Vagina (tissue), 2 donors: ENCODE results near the gene RBM3. TPM values are rescaled to one million over a fixed set of nuclear protein-coding genes. Genes with fewer than 3 reads are reported as not detected.

ENCODE experiments used
- DNase-seq, 2 donors: peaks; one replicate each; pipeline ENCODE4 v3.0.0-alpha.2; 2017; ENCODE audit errors: extremely low spot score in 2 of 2
- H3K27ac ChIP-seq: fragments of 200-600 bp; sonication (generic); one replicate; pipeline ENCODE4 v1.5.1; 2019
- H3K27me3 ChIP-seq: fragments of 200-600 bp; sonication (generic); one replicate; pipeline ENCODE4 v1.5.1; 2019
- H3K36me3 ChIP-seq, 2 donors: fragments of 200-600 bp; sonication (generic); one replicate each; pipeline ENCODE4 v1.5.1; 2017 to 2019
- H3K4me1 ChIP-seq: fragments of 200-600 bp; sonication (generic); one replicate; pipeline ENCODE4 v1.5.1; 2019
- H3K4me3 ChIP-seq, 2 donors: fragments of 200-600 bp; sonication (generic); 1 replicate in 1 of 2; 2 replicates in 1 of 2; pipeline ENCODE4 v1.5.1; 2016 to 2019
- H3K9me3 ChIP-seq: fragments of 200-600 bp; sonication (generic); one replicate; pipeline ENCODE4 v1.5.1; 2019
- POLR2A ChIP-seq, 2 donors: fragments of 450-650 bp; IDR thresholded peaks; one replicate each; pipeline ENCODE4 v1.6.1; 2017; ENCODE audit warnings: antibody characterized with exemption in 2 of 2, mild to moderate bottlenecking in 2 of 2, moderate library complexity in 2 of 2
- POLR2AphosphoS5 ChIP-seq, 2 donors: sonication (generic); formaldehyde crosslinking; IDR thresholded peaks; one replicate each; pipeline ENCODE4 v1.9.0; 2017; ENCODE audit warnings: antibody characterized with exemption in 2 of 2, mild to moderate bottlenecking in 2 of 2, low read depth in 1 of 2; ENCODE audit not compliant: insufficient read depth in 1 of 2
- intact Hi-C: fragments of 100-400 bp; cut with DNase I; formaldehyde crosslinking; loops from one replicate; pipeline ENCODE4 v1.15.1; 2023
- total RNA-seq: library from RNA; depleted of rRNA; stranded (reverse); fragments of >200 nt; gene quantifications from one replicate; pipeline ENCODE4 v1.2.3, GENCODE V29; 2016
- TF ChIP-seq, protein P1 (sequence below), 3 experiments: fragments of 450-650 bp in 2 of 3; fragments of 200-600 bp in 1 of 3; sonication (generic) in 1 of 3; IDR thresholded peaks; one replicate each; pipeline ENCODE4 v1.5.1; 2017 to 2019; ENCODE audit warnings: antibody characterized with exemption in 3 of 3, mild to moderate bottlenecking in 2 of 3, moderate library complexity in 2 of 3

Gene RBM3
- total RNA-seq, 1 donor from 2014 or later: 148 TPM

- intact Hi-C loops: no loop called here
- Histone ChIP-seq H3K4me3 (no peak overlapping the region), H3K36me3 (peaks cover 0 to 24% of the 10 kb centered on the region in 2 donors), H3K4me1 (no peaks in the 10 kb centered on the region), H3K9me3 (no peaks in the 10 kb centered on the region), H3K27ac (no peak overlapping the region), H3K27me3 (no peaks in the 10 kb centered on the region)
- DNase-seq: no peak
- TF ChIP-seq, protein P1, sequence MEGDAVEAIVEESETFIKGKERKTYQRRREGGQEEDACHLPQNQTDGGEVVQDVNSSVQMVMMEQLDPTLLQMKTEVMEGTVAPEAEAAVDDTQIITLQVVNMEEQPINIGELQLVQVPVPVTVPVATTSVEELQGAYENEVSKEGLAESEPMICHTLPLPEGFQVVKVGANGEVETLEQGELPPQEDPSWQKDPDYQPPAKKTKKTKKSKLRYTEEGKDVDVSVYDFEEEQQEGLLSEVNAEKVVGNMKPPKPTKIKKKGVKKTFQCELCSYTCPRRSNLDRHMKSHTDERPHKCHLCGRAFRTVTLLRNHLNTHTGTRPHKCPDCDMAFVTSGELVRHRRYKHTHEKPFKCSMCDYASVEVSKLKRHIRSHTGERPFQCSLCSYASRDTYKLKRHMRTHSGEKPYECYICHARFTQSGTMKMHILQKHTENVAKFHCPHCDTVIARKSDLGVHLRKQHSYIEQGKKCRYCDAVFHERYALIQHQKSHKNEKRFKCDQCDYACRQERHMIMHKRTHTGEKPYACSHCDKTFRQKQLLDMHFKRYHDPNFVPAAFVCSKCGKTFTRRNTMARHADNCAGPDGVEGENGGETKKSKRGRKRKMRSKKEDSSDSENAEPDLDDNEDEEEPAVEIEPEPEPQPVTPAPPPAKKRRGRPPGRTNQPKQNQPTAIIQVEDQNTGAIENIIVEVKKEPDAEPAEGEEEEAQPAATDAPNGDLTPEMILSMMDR (IDR thresholded peaks at IDR 0.05): no peak
- no peak for TF ChIP-seq POLR2AphosphoS5 (IDR thresholded peaks at IDR 0.05; ENCODE audit: insufficient read depth in 1 of 2, low read depth in 1 of 2)
- no peak for TF ChIP-seq POLR2A (IDR thresholded peaks at IDR 0.05)
Measured at GRCh38 chrX:48560056-48560455, 14.2 kb upstream of the RBM3 start.

- H3K27me3 ChIP-seq: no peaks in the 10 kb centered on the region
- DNase-seq: no peak
- TF ChIP-seq POLR2A (IDR thresholded peaks at IDR 0.05) (no peak), POLR2AphosphoS5 (IDR thresholded peaks at IDR 0.05; ENCODE audit: insufficient read depth in 1 of 2, low read depth in 1 of 2) (no peak)
- TF ChIP-seq, protein P1 (IDR thresholded peaks at IDR 0.05): no peak
- no peak overlapping the region for H3K4me3 ChIP-seq
- H3K27ac ChIP-seq: no peak overlapping the region
- H3K9me3 ChIP-seq: no peaks in the 10 kb centered on the region
- peaks cover 0 to 24% of the 10 kb centered on the region in 2 donors for H3K36me3 ChIP-seq
- no peaks in the 10 kb centered on the region for H3K4me1 ChIP-seq
- intact Hi-C loops: no loop called here
Measured at GRCh38 chrX:48560681-48561080, 13.6 kb upstream of the RBM3 start.

GRCh38 chrX:48569958-48570357 is 4.3 kb upstream of the RBM3 start:
- Histone ChIP-seq H3K27me3 (no peaks in the 10 kb centered on the region), H3K36me3 (peaks cover 0 to under 1% of the 10 kb centered on the region in 2 donors), H3K4me1 (no peaks in the 10 kb centered on the region), H3K27ac (no peak overlapping the region), H3K4me3 (no peak overlapping the region), H3K9me3 (no peaks in the 10 kb centered on the region)
- intact Hi-C loops: no loop called here
- TF ChIP-seq, protein P1 (IDR thresholded peaks at IDR 0.05): no peak
- no peak for DNase-seq

DNA sequence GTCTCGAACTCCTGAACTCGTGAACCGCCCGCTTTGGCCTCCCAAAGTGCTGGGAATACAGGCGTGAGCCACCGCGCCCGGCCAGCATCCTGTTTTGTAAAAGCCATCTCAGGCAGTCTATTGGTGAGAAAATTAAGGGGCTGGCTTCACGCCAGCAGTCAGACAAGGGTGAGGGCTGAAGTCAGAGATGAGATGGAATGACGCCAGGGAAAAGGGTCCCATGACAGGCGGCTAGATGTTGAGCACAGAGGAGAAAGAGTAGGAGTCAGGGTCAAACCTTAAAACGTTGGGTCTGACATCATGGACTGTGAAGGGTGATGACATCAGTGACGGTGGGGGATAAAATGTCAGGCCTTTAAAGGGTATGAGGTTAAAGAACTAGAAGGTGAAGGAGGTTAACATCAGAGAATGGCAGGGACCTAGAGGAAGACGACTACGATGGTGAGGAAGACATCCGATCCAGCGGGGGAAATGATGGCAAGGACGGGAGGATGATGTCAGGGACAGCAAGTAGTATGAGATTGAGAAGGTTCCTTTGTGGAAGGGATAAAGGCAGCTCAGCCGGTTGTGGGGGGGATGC is 504 bp upstream of the RBM3 start:
- Histone ChIP-seq H3K4me1 (peaks cover 17% of the 10 kb centered on the region), H3K36me3 (peaks cover 0 to 26% of the 10 kb centered on the region in 2 donors), H3K4me3 (peak overlapping the region; percentile 50 to 61), H3K27ac (peak overlapping the region; percentile 99), H3K27me3 (no peaks in the 10 kb centered on the region), H3K9me3 (no peaks in the 10 kb centered on the region)
- DNase-seq: no peak
- intact Hi-C loops: no loop called here
- TF ChIP-seq POLR2AphosphoS5 (IDR thresholded peaks at IDR 0.05; ENCODE audit: insufficient read depth in 1 of 2, low read depth in 1 of 2): no peak

- peak overlapping the region; percentile 50 to 61 for H3K4me3 ChIP-seq
- peaks cover 0 to 26% of the 10 kb centered on the region in 2 donors for H3K36me3 ChIP-seq
- H3K4me1 ChIP-seq: peaks cover 17% of the 10 kb centered on the region
- peak overlapping the region; percentile 99 for H3K27ac ChIP-seq
- no peak for DNase-seq
- H3K27me3 ChIP-seq: no peaks in the 10 kb centered on the region
- TF ChIP-seq POLR2AphosphoS5 (IDR thresholded peaks at IDR 0.05; ENCODE audit: insufficient read depth in 1 of 2, low read depth in 1 of 2): no peak
- TF ChIP-seq POLR2A (IDR thresholded peaks at IDR 0.05): no peak
- TF ChIP-seq, protein P1 (IDR thresholded peaks at IDR 0.05): no peak
- intact Hi-C loops: no loop called here
- H3K9me3 ChIP-seq: no peaks in the 10 kb centered on the region
Measured at GRCh38 chrX:48575642-48576041, 1.4 kb downstream of the RBM3 start.
